HL-60 (cell line): ENCODE measurements around the gene DBNDD1.

Source experiments
- DNase-seq, 2 experiments: peaks; one replicate each; pipeline ENCODE4 v3.0.0-alpha.2; 2010 to 2020; ENCODE audit warnings: low read depth in 1 of 2, low spot score in 1 of 2
- H3K27ac ChIP-seq: fragments of 250-450 bp; sonication (Bioruptor Pico); replicated peaks from 2 replicates; pipeline ENCODE4 v1.5.1; 2020; ENCODE audit warnings: mild to moderate bottlenecking, moderate library complexity
- H3K27me3 ChIP-seq: fragments of 250-450 bp; sonication (Bioruptor Pico); 2 replicates; pipeline ENCODE4 v1.5.1; 2021; ENCODE audit warnings: mild to moderate bottlenecking, moderate library complexity; ENCODE audit not compliant: insufficient read depth, poor library complexity, severe bottlenecking
- H3K4me3 ChIP-seq: replicated peaks from 2 replicates; pipeline ENCODE4 v1.5.1; 2011; ENCODE audit warnings: mild to moderate bottlenecking, control low read depth, low read length; ENCODE audit not compliant: insufficient read depth
- GABPA ChIP-seq: IDR thresholded peaks from 2 replicates; pipeline ENCODE4 v1.6.1; 2012; ENCODE audit warnings: low read depth
- POLR2AphosphoS5 ChIP-seq: IDR thresholded peaks from 2 replicates; pipeline ENCODE4 v1.6.1; 2012; ENCODE audit warnings: low read depth
- SPI1 ChIP-seq: IDR thresholded peaks from 2 replicates; pipeline ENCODE4 v1.6.1; 2012; ENCODE audit warnings: low read depth, mild to moderate bottlenecking, borderline replicate concordance
- TF ChIP-seq, protein P1 (sequence below): IDR thresholded peaks from 2 replicates; pipeline ENCODE4 v1.6.1; 2012; ENCODE audit warnings: low read depth; ENCODE audit not compliant: insufficient replicate concordance
- TF ChIP-seq, protein P2 (sequence below): IDR thresholded peaks from one replicate; pipeline ENCODE4 v1.5.1; 2011; ENCODE audit warnings: low read length, control low read depth, inconsistent platforms; ENCODE audit not compliant: insufficient read depth

DBNDD1 gene

DNA sequence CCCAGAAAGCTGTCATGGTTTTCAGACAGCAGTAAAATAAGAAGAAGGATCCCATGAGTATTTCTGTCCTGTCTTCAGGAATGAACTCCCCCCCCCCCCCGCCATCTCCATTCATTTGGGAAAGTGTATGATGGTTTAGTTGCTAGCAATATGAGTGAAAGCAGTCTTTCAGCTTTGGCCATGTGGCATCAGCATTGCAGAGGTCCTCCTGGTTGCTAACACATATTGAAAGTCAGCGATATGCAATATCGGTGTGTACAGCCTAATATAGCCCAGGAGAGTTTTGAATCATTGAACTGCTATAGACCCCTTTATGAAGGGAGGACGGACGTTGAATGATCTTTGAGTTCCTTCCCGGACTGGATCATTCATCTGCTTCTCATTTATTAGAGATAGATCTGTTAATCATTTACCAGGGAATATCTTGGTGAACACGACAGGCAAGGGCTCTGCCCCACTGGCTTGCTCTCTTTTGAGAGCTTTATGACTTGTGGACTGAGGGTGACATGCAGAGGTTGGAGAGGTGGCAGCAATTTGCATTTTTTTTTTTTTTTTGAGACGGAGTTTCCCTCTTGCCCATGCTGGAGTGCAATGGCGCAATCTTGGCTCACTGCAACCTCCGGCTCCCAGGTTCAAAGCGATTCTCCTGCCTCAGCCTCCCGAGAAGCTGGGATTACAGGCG lies 45.5 kb downstream of the DBNDD1 start:
- DNase-seq = no peak
- Histone ChIP-seq H3K27ac (no peak overlapping the region), H3K27me3 (no peaks in the 10 kb centered on the region), H3K4me3 (peak overlapping the region; percentile 71)
- TF ChIP-seq SPI1 (no peak), GABPA (no peak), POLR2AphosphoS5 (no peak)
- TF ChIP-seq, protein P1, sequence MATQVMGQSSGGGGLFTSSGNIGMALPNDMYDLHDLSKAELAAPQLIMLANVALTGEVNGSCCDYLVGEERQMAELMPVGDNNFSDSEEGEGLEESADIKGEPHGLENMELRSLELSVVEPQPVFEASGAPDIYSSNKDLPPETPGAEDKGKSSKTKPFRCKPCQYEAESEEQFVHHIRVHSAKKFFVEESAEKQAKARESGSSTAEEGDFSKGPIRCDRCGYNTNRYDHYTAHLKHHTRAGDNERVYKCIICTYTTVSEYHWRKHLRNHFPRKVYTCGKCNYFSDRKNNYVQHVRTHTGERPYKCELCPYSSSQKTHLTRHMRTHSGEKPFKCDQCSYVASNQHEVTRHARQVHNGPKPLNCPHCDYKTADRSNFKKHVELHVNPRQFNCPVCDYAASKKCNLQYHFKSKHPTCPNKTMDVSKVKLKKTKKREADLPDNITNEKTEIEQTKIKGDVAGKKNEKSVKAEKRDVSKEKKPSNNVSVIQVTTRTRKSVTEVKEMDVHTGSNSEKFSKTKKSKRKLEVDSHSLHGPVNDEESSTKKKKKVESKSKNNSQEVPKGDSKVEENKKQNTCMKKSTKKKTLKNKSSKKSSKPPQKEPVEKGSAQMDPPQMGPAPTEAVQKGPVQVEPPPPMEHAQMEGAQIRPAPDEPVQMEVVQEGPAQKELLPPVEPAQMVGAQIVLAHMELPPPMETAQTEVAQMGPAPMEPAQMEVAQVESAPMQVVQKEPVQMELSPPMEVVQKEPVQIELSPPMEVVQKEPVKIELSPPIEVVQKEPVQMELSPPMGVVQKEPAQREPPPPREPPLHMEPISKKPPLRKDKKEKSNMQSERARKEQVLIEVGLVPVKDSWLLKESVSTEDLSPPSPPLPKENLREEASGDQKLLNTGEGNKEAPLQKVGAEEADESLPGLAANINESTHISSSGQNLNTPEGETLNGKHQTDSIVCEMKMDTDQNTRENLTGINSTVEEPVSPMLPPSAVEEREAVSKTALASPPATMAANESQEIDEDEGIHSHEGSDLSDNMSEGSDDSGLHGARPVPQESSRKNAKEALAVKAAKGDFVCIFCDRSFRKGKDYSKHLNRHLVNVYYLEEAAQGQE = no peak
- TF ChIP-seq, protein P2, sequence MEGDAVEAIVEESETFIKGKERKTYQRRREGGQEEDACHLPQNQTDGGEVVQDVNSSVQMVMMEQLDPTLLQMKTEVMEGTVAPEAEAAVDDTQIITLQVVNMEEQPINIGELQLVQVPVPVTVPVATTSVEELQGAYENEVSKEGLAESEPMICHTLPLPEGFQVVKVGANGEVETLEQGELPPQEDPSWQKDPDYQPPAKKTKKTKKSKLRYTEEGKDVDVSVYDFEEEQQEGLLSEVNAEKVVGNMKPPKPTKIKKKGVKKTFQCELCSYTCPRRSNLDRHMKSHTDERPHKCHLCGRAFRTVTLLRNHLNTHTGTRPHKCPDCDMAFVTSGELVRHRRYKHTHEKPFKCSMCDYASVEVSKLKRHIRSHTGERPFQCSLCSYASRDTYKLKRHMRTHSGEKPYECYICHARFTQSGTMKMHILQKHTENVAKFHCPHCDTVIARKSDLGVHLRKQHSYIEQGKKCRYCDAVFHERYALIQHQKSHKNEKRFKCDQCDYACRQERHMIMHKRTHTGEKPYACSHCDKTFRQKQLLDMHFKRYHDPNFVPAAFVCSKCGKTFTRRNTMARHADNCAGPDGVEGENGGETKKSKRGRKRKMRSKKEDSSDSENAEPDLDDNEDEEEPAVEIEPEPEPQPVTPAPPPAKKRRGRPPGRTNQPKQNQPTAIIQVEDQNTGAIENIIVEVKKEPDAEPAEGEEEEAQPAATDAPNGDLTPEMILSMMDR = no peak

DNA sequence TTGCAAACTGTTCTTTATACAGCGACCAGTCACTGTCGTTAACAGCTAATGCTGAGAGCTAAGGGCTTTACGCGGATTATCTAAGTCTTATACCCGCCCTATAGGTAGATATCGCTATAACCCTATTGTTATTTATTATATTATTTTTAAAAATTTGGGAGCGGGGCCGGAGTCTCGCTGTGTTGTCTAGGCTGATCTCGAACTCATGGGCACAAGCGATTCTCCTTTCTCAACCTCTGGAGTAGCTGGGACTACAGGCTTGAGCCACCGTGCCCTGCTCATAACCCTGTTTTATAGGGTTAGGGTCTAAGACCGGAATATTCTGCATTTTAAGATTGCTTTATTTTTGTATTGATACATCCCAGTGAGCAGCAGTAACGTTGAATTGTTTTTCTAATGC lies 46.0 kb downstream of the DBNDD1 start:
- Histone ChIP-seq H3K27me3 (no peaks in the 10 kb centered on the region), H3K27ac (peak overlapping the region; percentile 77), H3K4me3 (peak overlapping the region; percentile 71)
- TF ChIP-seq POLR2AphosphoS5 (no peak), GABPA (no peak), SPI1 (no peak)
- TF ChIP-seq, protein P2 = no peak
- TF ChIP-seq, protein P1 = no peak
- no peak for DNase-seq

DNA sequence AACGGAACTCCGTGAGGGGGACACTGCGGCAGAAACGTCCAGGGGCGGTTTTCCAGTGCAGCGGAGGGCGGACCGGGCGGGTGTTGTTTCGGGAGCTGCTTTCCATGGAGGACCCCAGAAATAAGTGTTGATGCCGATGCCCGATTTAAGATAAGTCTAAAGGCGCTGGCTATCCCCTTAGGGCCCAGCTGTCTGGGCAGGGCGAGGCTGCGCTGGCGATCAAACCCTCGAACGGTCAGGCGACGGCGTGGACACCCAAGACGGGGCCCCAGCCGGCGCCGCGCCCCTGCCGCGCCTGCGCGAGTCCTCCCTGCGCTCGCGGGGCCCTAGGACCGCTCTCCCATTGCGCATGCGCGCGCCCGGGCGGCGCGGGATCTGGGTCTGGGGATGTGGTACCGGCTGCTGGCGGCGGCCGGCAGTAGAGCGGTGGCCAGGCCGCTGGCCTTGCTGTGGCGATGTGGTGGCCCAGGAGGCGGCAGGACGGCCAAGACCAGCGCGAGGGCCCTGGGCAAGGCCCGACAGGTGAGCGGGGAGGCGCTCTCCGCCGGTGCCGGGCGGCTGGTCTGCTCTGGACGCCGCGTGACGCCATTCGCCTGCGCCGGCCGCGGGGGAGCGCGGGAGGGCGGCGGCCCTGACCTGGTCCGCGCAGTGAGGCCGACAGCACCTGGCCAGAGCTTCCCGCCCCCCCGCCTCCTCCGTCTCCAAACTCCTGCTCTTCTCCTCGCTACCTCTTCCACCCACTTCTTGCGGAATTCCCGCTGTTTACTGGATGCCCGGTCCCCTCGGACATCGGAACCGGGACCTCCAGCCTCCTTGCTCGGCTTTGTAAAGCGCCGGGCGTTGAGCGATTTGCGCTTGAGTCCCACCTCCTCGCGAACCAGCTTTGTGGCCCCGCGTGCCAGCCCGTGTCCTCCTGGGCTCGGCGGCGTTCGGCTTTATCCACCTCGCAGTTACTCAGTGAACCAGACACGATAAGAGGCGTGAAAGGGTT lies 46.7 kb downstream of the DBNDD1 start:
- H3K27me3 ChIP-seq = no peaks in the 10 kb centered on the region
- peak overlapping the region; percentile 77 for H3K27ac ChIP-seq
- no peak for TF ChIP-seq SPI1
- TF ChIP-seq, protein P1 = peak; percentile 31
- no peak for TF ChIP-seq GABPA
- TF ChIP-seq, protein P2 = no peak
- TF ChIP-seq POLR2AphosphoS5 = peak; percentile 44
- peak; percentile 53 to 71 for DNase-seq
- H3K4me3 ChIP-seq = peak overlapping the region; percentile 71
